ENCODE results near the gene YIPF2. TPM values are rescaled to one million over a fixed set of nuclear protein-coding genes. Genes with fewer than 3 reads are reported as not detected.

Gene YIPF2
- total RNA-seq, 4 donors from 2014 or later: 17.8 to 30.8 (median 24.2) TPM

GRCh38 chr19:10920288-10920655 is 8.2 kb downstream of the YIPF2 start:
- intact Hi-C loops (cut with DNase I; ENCODE audit: low total_unique reads) (no loop called here), in situ Hi-C loops (cut with MboI; ENCODE audit: low sequenced_read_pairs in 4 of 4) (loop anchor here in 1 of 4 donors (10.0 kb wide), 1 partner anchor 45 kb away; the partner anchor contains the start of gene CARM1)
- Histone ChIP-seq H3K4me3 (no peak overlapping the region), H3K27ac (peak overlapping the region; percentile 19 to 84 (median 68)), H3K36me3 (peaks cover 0 to 52% of the 10 kb centered on the region in 2 donors), H3K9me3 (no peaks in the 10 kb centered on the region), H3K4me1 (peaks cover 12 to 20% of the 10 kb centered on the region in 2 donors), H3K27me3 (no peaks in the 10 kb centered on the region)
- no peak for ATAC-seq
- TF ChIP-seq CTCF (IDR thresholded peaks at IDR 0.05 in 4 of 5, conservative IDR thresholded peaks at IDR 0.05 in 1 of 5) (no peak), POLR2A (IDR thresholded peaks at IDR 0.05) (no peak)
- no peak for DNase-seq

DNA sequence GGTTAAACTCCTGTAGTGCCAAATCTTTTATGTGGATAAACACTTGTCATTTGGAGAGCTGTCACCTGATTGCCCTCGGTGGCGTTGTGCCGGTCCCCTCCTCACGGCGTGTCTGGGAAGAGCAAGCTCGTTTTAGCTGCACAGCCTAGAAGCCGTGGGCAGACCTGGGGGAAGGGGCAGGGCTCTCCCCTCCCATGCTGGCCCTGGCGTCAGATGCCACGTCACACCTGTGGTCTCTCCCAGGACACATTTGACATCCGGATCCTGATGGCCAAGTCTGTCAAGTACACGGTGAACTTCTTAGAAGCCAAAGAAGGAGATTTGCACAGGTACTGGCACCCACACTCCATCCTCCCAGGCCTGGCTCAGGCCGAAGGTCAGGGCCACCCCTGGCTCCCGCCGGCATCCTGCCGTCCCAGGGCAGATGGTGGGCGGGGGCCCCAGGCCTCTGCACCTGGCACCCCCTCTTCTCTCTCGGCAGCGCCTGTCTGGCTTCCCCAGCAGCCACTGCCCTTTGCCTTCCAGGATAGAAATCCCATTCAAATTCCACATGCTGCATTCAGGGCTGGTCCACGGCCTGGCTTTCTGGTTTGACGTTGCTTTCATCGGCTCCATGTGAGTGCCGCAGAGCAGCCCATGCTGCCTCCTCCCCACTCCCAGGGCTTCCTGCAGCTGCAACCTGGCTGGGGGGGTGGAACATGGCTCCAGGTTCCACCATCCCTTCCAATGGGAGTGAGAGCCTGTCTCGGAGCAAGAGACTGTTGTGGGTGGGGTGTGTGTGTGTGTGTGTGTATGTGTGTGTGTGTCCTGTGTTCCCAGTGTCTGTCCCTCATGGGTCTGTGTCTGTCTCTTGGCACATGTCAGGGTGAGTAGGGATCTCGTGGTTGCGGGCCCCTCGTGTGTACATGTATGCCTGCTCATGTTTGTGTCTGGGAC is 8.8 kb downstream of the YIPF2 start:
- Histone ChIP-seq H3K4me3 (no peak overlapping the region), H3K36me3 (peaks cover 0 to 56% of the 10 kb centered on the region in 2 donors), H3K27me3 (no peaks in the 10 kb centered on the region), H3K4me1 (peaks cover 14 to 20% of the 10 kb centered on the region in 2 donors), H3K9me3 (no peaks in the 10 kb centered on the region), H3K27ac (peak overlapping the region; percentile 19 to 84 (median 68))
- DNase-seq (peak; percentile 58 to 81), ATAC-seq (peak; percentile 64 to 71)
- intact Hi-C loops (cut with DNase I; ENCODE audit: low total_unique reads): no loop called here
- in situ Hi-C loops (cut with MboI; ENCODE audit: low sequenced_read_pairs in 4 of 4): loop anchor here in 1 of 4 donors (10.0 kb wide), 1 partner anchor 45 kb away; the partner anchor contains the start of gene CARM1
- TF ChIP-seq POLR2A (IDR thresholded peaks at IDR 0.05) (no peak), CTCF (IDR thresholded peaks at IDR 0.05 in 4 of 5, conservative IDR thresholded peaks at IDR 0.05 in 1 of 5) (no peak)

DNA sequence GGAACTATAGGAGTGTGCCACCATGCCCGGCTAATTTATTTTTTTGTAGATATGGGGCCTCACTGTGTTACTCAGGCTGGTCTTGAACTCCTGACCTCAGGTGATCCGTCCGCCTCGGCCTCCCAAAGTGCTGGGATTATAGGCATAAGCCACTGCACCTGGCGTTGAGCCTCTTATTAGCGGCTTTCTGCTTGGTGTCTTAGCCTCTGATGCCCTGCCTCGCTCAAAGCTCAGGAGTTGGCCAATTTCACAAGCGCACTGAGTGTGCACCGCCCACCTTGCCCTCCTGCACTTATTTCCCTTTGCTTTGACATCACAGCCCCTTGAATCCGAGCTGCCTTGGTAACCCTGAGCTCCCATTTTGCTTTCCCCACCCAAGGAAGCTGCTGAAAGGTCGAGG is 10.1 kb downstream of the YIPF2 start:
- in situ Hi-C loops (cut with MboI; ENCODE audit: low sequenced_read_pairs in 4 of 4) (no loop called here), intact Hi-C loops (cut with DNase I; ENCODE audit: low total_unique reads) (no loop called here)
- Histone ChIP-seq H3K4me3 (no peak overlapping the region), H3K27ac (peak overlapping the region; percentile 19 to 84 (median 68)), H3K4me1 (peaks cover 21 to 26% of the 10 kb centered on the region in 2 donors), H3K9me3 (no peaks in the 10 kb centered on the region), H3K36me3 (peaks cover 0 to 58% of the 10 kb centered on the region in 2 donors), H3K27me3 (no peaks in the 10 kb centered on the region)
- ATAC-seq (no peak), DNase-seq (no peak)
- TF ChIP-seq POLR2A (IDR thresholded peaks at IDR 0.05) (no peak), CTCF (IDR thresholded peaks at IDR 0.05 in 4 of 5, conservative IDR thresholded peaks at IDR 0.05 in 1 of 5) (no peak)

- TF ChIP-seq CTCF (IDR thresholded peaks at IDR 0.05 in 4 of 5, conservative IDR thresholded peaks at IDR 0.05 in 1 of 5): no peak
- no peak for TF ChIP-seq POLR2A (IDR thresholded peaks at IDR 0.05)
- Histone ChIP-seq H3K27ac (peak overlapping the region in 1 of 4 donors; percentile 90), H3K4me3 (no peak overlapping the region), H3K36me3 (peaks cover 0 to 46% of the 10 kb centered on the region in 2 donors), H3K27me3 (no peaks in the 10 kb centered on the region), H3K9me3 (no peaks in the 10 kb centered on the region), H3K4me1 (peaks cover 20 to 24% of the 10 kb centered on the region in 2 donors)
- in situ Hi-C loops (cut with MboI; ENCODE audit: low sequenced_read_pairs in 4 of 4): no loop called here
- intact Hi-C loops (cut with DNase I; ENCODE audit: low total_unique reads): no loop called here
- no peak for ATAC-seq
- DNase-seq: no peak
Observed at GRCh38 chr19:10916602-10917001, 11.8 kb downstream of the YIPF2 start.
